ENCODE data around the gene CYBC1.

DNA sequence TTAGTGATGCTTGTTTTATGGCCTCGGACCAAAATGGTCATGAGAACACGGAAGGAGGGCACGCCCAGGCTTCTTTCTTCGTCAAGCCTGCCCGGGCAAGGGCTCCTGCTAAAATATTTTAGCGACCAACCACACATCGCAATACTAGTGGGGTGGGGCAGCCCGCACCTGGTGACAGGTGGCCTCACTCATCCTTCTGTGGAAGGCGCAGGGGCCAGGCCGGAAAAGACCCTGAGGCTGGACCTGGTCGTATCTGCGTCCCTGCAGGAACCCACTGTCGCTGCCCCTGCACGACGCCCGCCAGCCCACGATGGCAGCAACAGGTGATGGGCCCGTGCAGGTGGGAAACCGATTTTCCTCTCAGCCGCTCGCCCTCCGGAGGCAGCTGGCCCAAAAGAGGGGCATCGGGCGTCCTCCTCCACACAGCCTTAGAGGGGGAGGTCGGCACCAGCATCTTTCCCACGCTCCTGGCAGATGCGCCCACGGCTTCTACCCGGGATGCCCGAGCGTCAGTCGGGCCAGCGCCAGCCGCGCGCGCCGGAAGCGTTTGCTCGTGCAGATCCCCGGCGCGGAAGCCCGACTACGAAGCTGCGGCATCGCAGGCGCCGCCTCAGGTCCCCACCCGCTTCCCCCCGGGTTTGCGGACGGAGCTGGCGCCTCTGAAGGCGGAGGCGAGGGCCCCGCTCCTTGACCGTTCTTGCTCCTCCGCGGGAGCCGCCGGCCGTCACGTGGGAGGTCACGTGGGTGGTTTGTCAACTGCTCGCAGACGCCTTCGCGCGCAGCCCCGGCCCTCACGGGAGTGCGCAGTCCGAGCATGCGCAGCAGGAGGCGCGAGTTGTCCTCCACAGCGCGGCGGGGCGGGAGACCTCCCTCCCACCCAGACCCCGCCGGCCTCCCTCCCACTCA, 46.2 kb upstream of the CYBC1 start:
- TF ChIP-seq CTCF (tag by site-specific recombination; IDR thresholded peaks at IDR 0.05): no peak
- no peak for TF ChIP-seq ZNF324 (tag by site-specific recombination; IDR thresholded peaks at IDR 0.05)
- peak; percentile 99 for TF ChIP-seq SCRT1 (tag by site-specific recombination; IDR thresholded peaks at IDR 0.05; ENCODE audit: borderline replicate concordance)
- TF ChIP-seq ELK4 (IDR thresholded peaks at IDR 0.05; ENCODE audit: borderline replicate concordance, low read depth, low read length): no peak
- TF ChIP-seq ATF2 (tag by site-specific recombination; IDR thresholded peaks at IDR 0.05; ENCODE audit: low read depth): no peak
- TF ChIP-seq ZNF791 (tag by site-specific recombination; IDR thresholded peaks at IDR 0.05): no peak
- TF ChIP-seq, protein P1, sequence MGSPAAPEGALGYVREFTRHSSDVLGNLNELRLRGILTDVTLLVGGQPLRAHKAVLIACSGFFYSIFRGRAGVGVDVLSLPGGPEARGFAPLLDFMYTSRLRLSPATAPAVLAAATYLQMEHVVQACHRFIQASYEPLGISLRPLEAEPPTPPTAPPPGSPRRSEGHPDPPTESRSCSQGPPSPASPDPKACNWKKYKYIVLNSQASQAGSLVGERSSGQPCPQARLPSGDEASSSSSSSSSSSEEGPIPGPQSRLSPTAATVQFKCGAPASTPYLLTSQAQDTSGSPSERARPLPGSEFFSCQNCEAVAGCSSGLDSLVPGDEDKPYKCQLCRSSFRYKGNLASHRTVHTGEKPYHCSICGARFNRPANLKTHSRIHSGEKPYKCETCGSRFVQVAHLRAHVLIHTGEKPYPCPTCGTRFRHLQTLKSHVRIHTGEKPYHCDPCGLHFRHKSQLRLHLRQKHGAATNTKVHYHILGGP (tag by site-specific recombination; IDR thresholded peaks at IDR 0.05): no peak
